ENCODE measurements around the gene KLHDC1.

The KLHDC1 gene

GRCh38 chr14:49792618-49793017 is 99.7 kb downstream of the KLHDC1 start:
- DNase-seq: no peak

GRCh38 chr14:49796025-49796424 is 103.1 kb downstream of the KLHDC1 start:
- no peak for DNase-seq

Data from NCI-H1105 treated with DMSO at 0.1 percent for 48 hours (cell line).